ENCODE data around the gene GPLD1.

Gene GPLD1

GRCh38 chr6:24472181-24472580, 17.2 kb downstream of the GPLD1 start:
- H3K27ac ChIP-seq = no peak overlapping the region
- no peak for TF ChIP-seq CTCF (IDR thresholded peaks at IDR 0.05)
- DNase-seq (ENCODE audit: low spot score) = no peak
- H3K4me3 ChIP-seq = no peak overlapping the region

GRCh38 chr6:24469811-24470210, 19.6 kb downstream of the GPLD1 start:
- Histone ChIP-seq H3K27ac (no peak overlapping the region), H3K4me3 (no peak overlapping the region)
- DNase-seq (ENCODE audit: low spot score) = no peak
- no peak for TF ChIP-seq CTCF (IDR thresholded peaks at IDR 0.05)

- no peak overlapping the region for H3K27ac ChIP-seq
- H3K4me3 ChIP-seq = no peak overlapping the region
- DNase-seq (ENCODE audit: low spot score) = no peak
- TF ChIP-seq CTCF (IDR thresholded peaks at IDR 0.05) = no peak
Measured at GRCh38 chr6:24464253-24465038, 24.9 kb downstream of the GPLD1 start.

GRCh38 chr6:24460966-24461365, 28.4 kb downstream of the GPLD1 start:
- H3K27ac ChIP-seq = no peak overlapping the region
- no peak for TF ChIP-seq CTCF (IDR thresholded peaks at IDR 0.05)

GRCh38 chr6:24458941-24459340, 30.4 kb downstream of the GPLD1 start:
- DNase-seq (ENCODE audit: low spot score) = no peak
- no peak overlapping the region for H3K27ac ChIP-seq
- TF ChIP-seq CTCF (IDR thresholded peaks at IDR 0.05) = no peak

More at GRCh38 chr6:24460966-24461365, 28.4 kb downstream of the GPLD1 start:
- H3K4me3 ChIP-seq = no peak overlapping the region
- DNase-seq (ENCODE audit: low spot score) = no peak

GRCh38 chr6:24458134-24458533, 31.2 kb downstream of the GPLD1 start:
- no peak overlapping the region for H3K4me3 ChIP-seq
- no peak overlapping the region for H3K27ac ChIP-seq
- DNase-seq (ENCODE audit: low spot score) = no peak
- no peak for TF ChIP-seq CTCF (IDR thresholded peaks at IDR 0.05)

More at GRCh38 chr6:24458941-24459340, 30.4 kb downstream of the GPLD1 start:
- no peak overlapping the region for H3K4me3 ChIP-seq

- Histone ChIP-seq H3K4me3 (no peak overlapping the region), H3K27ac (no peak overlapping the region)
- DNase-seq (ENCODE audit: low spot score) = no peak
- TF ChIP-seq CTCF (IDR thresholded peaks at IDR 0.05) = no peak
Measured at GRCh38 chr6:24455061-24455460, 34.3 kb downstream of the GPLD1 start.
